ENCODE results near the gene FOXL2. TPM values are rescaled to one million over a fixed set of nuclear protein-coding genes. Genes with fewer than 3 reads are reported as not detected.

Gene FOXL2
- total and polyA plus RNA-seq, 9 of the 15 experiments (the other 6 are each of a cell fraction or from before 2014, with no cell fraction given), result 0.27 to 22.1 (median 3.2) TPM

DNA sequence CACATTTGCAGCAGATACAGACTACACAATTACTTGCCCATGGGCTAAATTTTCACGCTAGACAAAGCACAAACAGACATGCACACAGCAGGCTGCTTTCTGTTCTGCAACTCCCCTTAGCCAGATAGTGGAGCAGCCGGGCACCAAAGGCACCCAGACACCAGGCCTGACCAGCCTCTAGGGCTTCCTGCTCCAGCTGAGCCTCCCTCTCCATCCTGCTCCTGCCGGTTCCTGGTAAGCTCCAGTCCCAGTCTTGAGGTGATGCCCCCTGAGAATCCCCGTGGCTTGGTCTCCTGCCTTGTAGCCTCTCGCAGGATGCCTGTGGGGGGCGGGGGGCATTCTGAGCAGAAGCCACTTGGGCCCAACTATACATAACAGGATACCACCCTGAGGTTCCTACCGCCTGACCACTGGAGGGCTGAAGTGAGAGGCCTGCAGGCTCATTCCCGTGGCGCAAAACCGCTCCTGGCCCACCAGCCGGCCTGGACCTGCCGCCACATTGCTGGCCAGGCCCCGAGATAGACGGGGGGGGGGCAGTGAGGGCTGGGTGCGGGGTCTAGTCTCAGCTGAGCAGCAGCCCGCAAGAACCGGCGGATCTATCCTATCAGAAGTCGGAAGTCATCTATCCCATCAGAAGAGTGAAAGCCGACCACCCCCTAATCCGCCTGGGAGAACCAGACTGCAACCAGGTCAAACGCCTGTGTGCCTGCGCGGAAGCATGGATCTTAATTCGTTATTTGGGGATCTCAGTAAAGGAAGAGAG is 3.9 kb downstream of the FOXL2 start (continued):
- TF ChIP-seq, protein P1, sequence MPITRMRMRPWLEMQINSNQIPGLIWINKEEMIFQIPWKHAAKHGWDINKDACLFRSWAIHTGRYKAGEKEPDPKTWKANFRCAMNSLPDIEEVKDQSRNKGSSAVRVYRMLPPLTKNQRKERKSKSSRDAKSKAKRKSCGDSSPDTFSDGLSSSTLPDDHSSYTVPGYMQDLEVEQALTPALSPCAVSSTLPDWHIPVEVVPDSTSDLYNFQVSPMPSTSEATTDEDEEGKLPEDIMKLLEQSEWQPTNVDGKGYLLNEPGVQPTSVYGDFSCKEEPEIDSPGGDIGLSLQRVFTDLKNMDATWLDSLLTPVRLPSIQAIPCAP (CRISPR knock-in tag; IDR thresholded peaks at IDR 0.05; ENCODE audit: borderline replicate concordance), result no peak
- TF ChIP-seq L3MBTL2 (IDR thresholded peaks at IDR 0.05) (0 out of 2 replicates have a peak, but pooled peaks have one; percentile 15), ZNF77 (CRISPR knock-in tag; IDR thresholded peaks at IDR 0.05) (no peak), TOE1 (IDR thresholded peaks at IDR 0.05; ENCODE audit: borderline replicate concordance) (peak; percentile 34; the same call in 1 of the 2 replicates), TOE1 (CRISPR knock-in tag; IDR thresholded peaks at IDR 0.05; ENCODE audit: borderline replicate concordance, low read depth) (no peak), KDM2B (CRISPR knock-in tag; IDR thresholded peaks at IDR 0.05) (no peak), MYNN (IDR thresholded peaks at IDR 0.05) (no peak), MYNN (CRISPR knock-in tag; IDR thresholded peaks at IDR 0.05) (no peak), POLR2G (IDR thresholded peaks at IDR 0.05; ENCODE audit: low read depth, low read length) (peak; percentile 70), NRF1 (conservative IDR thresholded peaks at IDR 0.05 in 1 of 2, IDR thresholded peaks at IDR 0.05 in 1 of 2) (0 out of 4 replicates have a peak, but pooled peaks of 1 of the 2 experiments have one; percentile 17), MAZ (CRISPR knock-in tag; conservative IDR thresholded peaks at IDR 0.05 in 1 of 2, IDR thresholded peaks at IDR 0.05 in 1 of 2) (peak in 1 of 2 experiments; percentile 65; a peak in 2 of 4 replicates), NELFE (IDR thresholded peaks at IDR 0.05; ENCODE audit: insufficient read depth, insufficient read length) (no peak), PHB2 (IDR thresholded peaks at IDR 0.05; ENCODE audit: low read depth) (no peak), GTF2E2 (tag; IDR thresholded peaks at IDR 0.05) (0 out of 2 replicates have a peak, but pooled peaks have one; percentile 18), MYC (IDR thresholded peaks at IDR 0.05; ENCODE audit: low read depth, low read length) (0 out of 2 replicates have a peak, but pooled peaks have one; percentile 13), MYC (CRISPR knock-in tag; IDR thresholded peaks at IDR 0.05; ENCODE audit: borderline replicate concordance, low read depth) (no peak)
- TF ChIP-seq, protein P2, sequence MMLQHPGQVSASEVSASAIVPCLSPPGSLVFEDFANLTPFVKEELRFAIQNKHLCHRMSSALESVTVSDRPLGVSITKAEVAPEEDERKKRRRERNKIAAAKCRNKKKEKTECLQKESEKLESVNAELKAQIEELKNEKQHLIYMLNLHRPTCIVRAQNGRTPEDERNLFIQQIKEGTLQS (IDR thresholded peaks at IDR 0.05), result no peak
- TF ChIP-seq, protein P2 (CRISPR knock-in tag; conservative IDR thresholded peaks at IDR 0.05), result no peak
- TF ChIP-seq, protein P3, sequence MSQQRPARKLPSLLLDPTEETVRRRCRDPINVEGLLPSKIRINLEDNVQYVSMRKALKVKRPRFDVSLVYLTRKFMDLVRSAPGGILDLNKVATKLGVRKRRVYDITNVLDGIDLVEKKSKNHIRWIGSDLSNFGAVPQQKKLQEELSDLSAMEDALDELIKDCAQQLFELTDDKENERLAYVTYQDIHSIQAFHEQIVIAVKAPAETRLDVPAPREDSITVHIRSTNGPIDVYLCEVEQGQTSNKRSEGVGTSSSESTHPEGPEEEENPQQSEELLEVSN (IDR thresholded peaks at IDR 0.05; ENCODE audit: borderline replicate concordance in 1 of 2, extremely low read depth in 1 of 2, insufficient read depth in 1 of 2, insufficient read length in 1 of 2, low read depth in 1 of 2, low read length in 1 of 2, poor library complexity in 1 of 2, severe bottlenecking in 1 of 2), result peak in 1 of 2 experiments; percentile 21
- TF ChIP-seq, protein P4, sequence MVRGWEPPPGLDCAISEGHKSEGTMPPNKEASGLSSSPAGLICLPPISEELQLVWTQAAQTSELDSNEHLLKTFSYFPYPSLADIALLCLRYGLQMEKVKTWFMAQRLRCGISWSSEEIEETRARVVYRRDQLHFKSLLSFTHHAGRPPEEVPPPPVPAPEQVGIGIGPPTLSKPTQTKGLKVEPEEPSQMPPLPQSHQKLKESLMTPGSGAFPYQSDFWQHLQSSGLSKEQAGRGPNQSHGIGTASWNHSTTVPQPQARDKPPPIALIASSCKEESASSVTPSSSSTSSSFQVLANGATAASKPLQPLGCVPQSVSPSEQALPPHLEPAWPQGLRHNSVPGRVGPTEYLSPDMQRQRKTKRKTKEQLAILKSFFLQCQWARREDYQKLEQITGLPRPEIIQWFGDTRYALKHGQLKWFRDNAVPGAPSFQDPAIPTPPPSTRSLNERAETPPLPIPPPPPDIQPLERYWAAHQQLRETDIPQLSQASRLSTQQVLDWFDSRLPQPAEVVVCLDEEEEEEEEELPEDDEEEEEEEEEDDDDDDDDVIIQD (CRISPR knock-in tag; IDR thresholded peaks at IDR 0.05), result no peak
- TF ChIP-seq, protein P5, sequence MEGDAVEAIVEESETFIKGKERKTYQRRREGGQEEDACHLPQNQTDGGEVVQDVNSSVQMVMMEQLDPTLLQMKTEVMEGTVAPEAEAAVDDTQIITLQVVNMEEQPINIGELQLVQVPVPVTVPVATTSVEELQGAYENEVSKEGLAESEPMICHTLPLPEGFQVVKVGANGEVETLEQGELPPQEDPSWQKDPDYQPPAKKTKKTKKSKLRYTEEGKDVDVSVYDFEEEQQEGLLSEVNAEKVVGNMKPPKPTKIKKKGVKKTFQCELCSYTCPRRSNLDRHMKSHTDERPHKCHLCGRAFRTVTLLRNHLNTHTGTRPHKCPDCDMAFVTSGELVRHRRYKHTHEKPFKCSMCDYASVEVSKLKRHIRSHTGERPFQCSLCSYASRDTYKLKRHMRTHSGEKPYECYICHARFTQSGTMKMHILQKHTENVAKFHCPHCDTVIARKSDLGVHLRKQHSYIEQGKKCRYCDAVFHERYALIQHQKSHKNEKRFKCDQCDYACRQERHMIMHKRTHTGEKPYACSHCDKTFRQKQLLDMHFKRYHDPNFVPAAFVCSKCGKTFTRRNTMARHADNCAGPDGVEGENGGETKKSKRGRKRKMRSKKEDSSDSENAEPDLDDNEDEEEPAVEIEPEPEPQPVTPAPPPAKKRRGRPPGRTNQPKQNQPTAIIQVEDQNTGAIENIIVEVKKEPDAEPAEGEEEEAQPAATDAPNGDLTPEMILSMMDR (IDR thresholded peaks at IDR 0.05 in 2 of 3, conservative IDR thresholded peaks at IDR 0.05 in 1 of 3; ENCODE audit: insufficient read depth in 2 of 3, low read depth in 1 of 3, low read length in 3 of 3), result peak; percentile 25 to 52 (median 33); a peak in 5 of 6 replicates
